Nucleus accumbens (tissue), 56 donors: ENCODE data around the gene PTPN23.

Experiments used
- DNase-seq, 56 donors: peaks; one replicate each; lab custom pipeline; 2025; lab: John Stamatoyannopoulos, UW

The PTPN23 gene, protein sequence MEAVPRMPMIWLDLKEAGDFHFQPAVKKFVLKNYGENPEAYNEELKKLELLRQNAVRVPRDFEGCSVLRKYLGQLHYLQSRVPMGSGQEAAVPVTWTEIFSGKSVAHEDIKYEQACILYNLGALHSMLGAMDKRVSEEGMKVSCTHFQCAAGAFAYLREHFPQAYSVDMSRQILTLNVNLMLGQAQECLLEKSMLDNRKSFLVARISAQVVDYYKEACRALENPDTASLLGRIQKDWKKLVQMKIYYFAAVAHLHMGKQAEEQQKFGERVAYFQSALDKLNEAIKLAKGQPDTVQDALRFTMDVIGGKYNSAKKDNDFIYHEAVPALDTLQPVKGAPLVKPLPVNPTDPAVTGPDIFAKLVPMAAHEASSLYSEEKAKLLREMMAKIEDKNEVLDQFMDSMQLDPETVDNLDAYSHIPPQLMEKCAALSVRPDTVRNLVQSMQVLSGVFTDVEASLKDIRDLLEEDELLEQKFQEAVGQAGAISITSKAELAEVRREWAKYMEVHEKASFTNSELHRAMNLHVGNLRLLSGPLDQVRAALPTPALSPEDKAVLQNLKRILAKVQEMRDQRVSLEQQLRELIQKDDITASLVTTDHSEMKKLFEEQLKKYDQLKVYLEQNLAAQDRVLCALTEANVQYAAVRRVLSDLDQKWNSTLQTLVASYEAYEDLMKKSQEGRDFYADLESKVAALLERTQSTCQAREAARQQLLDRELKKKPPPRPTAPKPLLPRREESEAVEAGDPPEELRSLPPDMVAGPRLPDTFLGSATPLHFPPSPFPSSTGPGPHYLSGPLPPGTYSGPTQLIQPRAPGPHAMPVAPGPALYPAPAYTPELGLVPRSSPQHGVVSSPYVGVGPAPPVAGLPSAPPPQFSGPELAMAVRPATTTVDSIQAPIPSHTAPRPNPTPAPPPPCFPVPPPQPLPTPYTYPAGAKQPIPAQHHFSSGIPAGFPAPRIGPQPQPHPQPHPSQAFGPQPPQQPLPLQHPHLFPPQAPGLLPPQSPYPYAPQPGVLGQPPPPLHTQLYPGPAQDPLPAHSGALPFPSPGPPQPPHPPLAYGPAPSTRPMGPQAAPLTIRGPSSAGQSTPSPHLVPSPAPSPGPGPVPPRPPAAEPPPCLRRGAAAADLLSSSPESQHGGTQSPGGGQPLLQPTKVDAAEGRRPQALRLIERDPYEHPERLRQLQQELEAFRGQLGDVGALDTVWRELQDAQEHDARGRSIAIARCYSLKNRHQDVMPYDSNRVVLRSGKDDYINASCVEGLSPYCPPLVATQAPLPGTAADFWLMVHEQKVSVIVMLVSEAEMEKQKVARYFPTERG (N-terminal part only)

DNA sequence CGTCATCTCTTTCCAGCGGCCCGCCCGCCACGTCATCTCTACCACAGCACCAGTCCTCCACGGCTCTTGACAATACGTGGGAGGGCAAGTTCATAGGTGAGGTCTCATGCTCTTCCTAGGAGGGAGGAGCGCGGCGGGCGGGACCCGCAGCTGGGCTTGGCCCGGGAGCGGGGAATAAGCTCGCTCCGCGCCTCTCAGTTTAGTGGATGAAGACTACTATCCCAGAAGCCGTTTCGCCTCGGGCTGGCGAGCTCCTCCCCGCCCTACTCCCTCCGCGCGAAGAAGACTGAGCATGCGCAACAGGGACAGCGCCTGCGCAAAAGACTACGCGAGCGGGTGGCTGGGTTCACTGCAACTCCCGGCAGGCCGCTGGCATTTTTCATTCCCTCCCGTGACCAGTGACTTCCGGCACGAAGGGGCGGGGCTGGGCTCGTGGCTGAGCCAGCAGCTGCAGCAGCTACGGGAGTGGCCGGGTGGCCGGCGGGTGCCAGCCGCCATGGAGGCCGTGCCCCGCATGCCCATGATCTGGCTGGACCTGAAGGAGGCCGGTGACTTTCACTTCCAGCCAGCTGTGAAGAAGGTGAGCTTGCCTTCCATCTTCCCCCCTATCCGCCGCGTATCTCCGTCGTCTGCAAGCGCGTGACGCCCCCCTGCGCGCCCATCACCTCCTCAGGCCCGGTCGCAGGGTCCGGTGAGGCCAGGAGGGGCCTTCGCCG lies at the start of gene PTPN23:
Gene PTPN23 (plus strand): TSS at position 421 of the 716 bp plus-strand sequence. CDS start 76 bp downstream, at position 497.
- DNase-seq: peak; percentile 76 to 100 (median 98)

- DNase-seq: no peak
These were observed 46.9 kb upstream of the PTPN23 start for GRCh38 chr3:47333907-47334306.

GRCh38 chr3:47337656-47338055 lies 43.2 kb upstream of the PTPN23 start:
- DNase-seq: peak in 2 of 56 donors; percentile 9 to 15

DNA sequence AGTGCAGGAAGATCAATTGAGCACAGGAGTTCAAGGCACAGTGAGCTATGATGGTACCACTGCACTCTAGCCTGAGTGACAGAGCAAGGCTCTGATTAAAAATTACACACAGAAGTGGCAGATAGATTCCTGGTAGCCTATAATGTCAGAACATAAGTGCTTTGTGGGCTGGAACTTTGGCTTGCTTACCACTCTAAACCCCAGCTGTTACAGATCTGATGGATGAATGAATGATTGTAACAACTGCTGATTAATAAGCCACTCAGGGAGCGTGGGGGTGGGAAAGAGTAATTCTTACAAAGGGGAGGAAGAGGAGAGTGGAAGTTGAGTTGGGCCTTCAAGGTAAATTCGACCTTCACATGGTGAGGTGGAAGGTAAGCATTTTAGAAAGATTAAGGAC lies 40.9 kb upstream of the PTPN23 start:
- no peak for DNase-seq

DNA sequence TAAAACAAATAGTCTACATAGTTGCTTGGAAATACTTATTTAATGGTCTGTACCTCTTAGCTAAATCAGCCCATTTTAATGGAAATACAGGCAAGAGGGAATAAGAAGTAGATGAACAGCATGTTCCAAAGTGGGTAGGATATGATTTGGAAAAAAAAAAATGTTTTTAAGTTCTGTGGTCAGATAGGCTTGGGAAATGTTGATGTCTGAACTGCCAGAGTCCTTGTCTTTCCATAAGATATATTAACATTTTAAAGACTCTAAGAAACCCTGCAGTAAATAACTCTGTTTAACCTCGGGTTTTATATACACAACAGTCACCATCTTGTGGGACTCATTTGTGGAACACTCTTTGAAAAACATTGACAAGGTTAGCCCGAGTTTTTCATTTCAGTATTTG lies 40.0 kb upstream of the PTPN23 start:
- DNase-seq: no peak

DNA sequence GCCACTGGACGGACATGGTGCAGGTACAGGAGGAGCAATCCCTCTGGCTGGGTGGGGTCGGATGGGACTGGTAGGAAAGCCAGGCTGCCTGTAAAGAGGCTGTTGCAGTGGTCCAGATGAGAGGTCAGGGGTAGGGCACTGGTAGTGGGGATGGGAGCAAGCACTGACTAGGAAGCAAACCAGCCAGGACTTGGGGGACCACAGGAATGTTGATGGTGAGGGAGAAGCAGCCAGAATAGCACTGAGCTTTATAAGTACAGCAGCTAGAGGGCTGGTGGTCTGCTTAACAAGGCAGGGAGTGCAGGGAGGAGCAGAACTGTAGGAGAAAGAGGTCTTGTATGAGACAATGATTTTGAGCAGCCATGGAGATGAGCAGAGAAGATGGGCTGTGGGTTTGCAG lies 38.7 kb upstream of the PTPN23 start:
- DNase-seq: no peak

GRCh38 chr3:47342812-47343211 lies 38.0 kb upstream of the PTPN23 start:
- no peak for DNase-seq

GRCh38 chr3:47343471-47343971 lies 37.3 kb upstream of the PTPN23 start:
- DNase-seq: no peak

DNA sequence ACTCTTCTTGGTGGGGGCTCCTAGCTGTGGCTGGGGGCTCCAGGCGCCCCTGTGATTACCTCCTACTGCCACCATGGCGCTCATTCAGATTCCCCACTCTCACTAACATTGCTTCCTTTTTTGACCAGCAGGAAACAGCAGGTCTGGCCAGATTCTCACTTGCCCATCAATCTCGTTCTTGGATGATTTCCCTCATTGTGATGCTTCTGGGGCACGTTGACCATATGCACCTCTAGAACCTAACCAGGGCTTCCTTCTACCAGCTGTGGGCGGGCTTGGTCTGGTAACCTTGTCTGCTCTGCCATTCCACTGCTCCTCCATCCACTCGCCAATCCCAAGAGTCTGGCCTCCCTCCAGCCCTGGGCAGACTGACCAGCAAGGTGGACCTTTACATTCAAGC lies 35.9 kb upstream of the PTPN23 start:
- no peak for DNase-seq

- DNase-seq: peak in 1 of 56 donors; percentile 0
These were observed 33.5 kb upstream of the PTPN23 start for GRCh38 chr3:47347217-47347801.

DNA sequence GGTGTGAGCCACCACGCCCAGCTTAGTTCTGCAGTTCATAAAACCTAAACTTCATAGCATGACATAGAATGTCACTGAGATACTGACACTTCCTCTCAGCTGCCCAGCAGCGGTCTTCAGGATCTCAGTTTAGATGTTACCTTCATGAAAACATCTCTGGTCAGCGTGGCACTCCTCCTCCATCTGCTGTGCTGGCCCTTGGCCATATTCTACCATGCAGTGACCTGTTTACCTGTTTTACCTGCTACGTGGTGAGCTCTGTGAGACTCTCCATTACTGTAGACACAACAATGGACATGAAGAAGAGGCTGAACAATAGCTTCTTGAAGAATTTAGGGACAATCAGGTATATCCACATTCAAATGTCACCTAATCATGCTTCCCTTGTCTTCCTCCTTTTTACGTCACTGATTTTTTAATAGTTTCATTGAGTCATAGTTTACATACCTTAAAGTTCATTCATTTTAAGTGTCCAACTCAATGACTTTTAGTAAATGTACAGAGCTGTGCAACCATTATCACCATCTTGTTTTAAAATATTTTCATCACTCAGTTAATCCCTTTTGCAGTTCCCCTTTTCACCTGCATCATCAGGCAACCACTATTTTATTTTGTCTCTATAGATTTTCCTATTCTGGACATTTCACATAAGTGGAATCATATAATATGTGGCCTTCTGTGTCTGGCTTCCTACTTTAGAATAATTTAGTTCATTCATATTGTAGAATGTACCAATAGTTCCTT lies 32.2 kb upstream of the PTPN23 start:
- DNase-seq: no peak

DNA sequence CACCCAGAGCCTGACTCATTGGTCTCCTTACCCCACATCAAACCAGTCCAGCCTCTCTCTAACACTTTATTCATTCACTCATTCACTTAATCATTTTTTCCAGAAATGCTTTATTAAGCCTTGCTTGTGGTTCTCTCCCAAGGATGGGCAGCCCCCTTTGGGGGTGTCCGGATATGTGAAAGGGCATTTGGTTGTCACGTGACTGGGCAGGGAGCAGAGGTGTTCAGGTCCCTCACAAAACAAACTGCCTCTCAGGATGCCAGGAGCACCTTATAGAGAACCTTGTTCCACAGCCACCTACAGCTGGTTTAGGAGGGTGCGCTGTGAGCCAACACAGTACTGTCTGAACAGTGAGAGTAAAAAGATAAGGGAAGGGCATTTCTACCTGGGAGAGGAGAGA lies 25.8 kb upstream of the PTPN23 start:
- no peak for DNase-seq

DNA sequence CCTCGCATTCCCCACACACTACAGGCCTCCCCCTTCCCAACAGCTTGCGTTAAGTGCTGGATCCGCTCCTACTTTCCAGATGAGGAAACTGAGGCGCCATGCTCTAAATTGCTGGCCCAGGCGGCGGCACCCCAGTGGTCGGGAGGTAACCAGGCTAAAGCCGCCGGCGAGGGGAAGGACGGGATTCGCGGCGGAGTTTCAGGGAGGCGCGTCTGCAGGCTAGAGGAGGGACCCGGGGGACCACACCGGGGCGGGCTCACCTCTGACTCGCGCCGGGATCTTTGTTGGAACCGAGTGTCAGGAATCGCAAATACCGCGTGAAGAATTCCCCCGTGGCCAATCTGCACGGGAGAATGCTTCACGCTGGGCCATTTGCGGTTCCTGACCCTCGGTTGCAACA lies 24.6 kb upstream of the PTPN23 start:
- DNase-seq: no peak

DNA sequence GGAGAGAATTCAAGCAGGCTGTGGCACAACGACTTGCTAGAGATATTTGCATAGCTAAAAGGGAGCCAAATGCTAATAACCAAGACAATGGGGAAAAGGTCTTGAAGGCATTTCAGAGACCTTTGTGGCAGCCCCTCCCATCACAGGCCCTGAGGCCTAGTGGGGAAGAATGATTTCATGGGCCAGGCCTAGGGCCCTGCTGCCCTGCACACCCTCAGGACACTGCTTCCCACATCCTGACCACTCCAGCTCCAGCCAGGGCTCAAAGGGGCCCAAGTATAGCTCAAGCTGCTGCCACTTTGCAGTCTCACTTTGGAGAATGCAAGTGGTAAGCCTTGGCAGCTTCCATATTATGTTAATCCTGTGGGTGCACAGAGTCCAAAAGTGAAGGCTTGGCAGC lies 21.5 kb upstream of the PTPN23 start:
- DNase-seq: no peak

DNA sequence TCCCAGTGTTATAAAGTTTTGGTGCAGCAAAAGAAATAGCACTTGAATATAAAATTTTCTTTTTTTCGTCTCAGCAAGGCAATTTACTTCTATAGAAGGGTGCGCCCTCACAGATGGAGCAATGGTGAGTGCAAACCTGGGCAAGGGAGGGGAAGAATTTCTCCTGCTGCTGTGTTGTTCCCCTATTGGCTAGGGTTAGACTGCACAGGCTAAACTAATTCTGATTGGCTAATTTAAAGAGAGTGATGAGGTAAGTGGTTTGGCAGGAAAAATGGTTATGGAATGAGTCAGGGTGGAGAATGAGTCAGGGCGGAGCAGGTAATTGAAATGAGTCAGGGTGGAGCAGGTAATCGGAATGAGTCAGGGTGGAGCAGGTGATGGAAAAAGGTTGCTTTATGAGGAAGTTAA lies 20.7 kb upstream of the PTPN23 start:
- DNase-seq: peak in 9 of 56 donors; percentile 7 to 39 (median 23)

DNA sequence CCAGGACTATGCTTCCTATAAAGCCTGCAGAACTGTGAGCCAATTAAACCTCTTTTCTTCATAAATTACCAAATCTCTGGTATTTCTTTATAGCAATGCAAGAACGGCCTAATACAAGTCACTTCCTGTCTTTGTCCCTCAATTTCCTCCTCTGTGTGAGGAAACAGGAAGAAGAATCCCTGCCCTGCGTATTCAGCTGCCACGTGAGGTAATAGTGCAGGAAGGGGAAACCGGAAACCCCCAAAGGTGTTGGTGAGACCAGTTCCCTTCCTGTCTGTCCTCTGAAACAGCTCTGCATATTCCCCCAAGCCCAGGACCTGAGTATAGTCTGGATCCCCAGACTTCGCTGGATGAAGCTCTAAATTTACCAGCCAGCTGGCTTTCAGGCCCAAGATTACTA lies 18.1 kb upstream of the PTPN23 start:
- no peak for DNase-seq

DNA sequence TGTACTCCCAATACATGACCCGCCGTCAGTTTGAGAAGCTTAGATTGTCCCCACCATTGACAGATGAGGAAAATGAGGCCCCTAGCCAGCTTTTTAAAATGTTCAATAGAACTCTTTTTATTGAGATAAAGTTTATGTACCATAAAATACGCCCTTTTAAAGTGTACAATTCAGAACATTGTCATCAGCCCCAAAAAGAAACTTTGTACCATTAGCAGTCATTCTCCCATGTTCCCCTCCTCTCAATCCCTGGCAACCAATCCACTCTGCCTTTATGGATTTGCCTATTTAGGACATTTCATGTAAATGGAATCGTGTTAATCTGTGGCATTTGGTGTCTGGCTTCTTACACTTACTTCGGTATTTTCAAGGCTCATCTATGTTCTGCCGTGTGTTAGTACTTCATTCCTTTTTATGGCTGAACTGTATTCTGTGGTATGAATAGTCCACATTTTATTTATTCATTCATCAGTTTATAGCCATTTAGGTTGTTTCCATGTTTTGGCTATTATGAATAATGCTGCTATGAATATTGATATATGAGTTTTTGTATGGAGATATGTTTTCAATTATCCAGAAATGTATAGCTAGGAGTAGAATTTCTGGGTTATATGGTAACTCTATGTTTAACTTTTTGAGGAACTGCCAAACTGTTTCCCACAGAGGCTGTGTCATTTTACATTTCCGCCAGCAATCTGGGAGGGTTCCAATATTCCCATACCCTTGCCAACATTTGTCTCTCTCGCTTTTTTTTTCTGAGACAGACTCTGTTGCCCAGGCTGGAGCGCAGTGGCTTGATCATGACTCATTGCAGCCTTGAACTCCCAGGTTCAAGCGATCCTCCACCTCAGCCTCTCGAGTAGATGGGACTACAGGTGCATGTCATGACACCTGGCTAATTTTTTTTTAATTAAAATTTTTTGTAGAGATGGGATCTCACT lies 15.3 kb upstream of the PTPN23 start:
- peak in 1 of 56 donors; percentile 5 for DNase-seq

GRCh38 chr3:47366833-47367232 lies 14.0 kb upstream of the PTPN23 start:
- DNase-seq: no peak
